Lung (tissue), 12 donors: Measurements from ENCODE around the gene GGTLC2. TPM values are rescaled to one million over a fixed set of nuclear protein-coding genes. Genes with fewer than 3 reads are reported as not detected.

Experiments
- ATAC-seq: fragments of 200-7000 bp; cut with Tn5 transposase; one replicate; pipeline ENCODE4 v1.9.1; 2020; ENCODE audit warnings: moderate number of reproducible peaks; ENCODE audit not compliant: insufficient read depth, low FRiP score
- DNase-seq, 3 donors: peaks; one replicate each; pipeline ENCODE4 v3.0.0-alpha.2; 2013 to 2017
- H3K27ac ChIP-seq, 2 donors: one replicate each; pipeline ENCODE4 v1.5.1; 2013; ENCODE audit warnings: mild to moderate bottlenecking in 2 of 2, moderate library complexity in 2 of 2, control low read depth in 1 of 2, inconsistent platforms in 1 of 2, low read depth in 1 of 2, low read length in 1 of 2
- H3K27me3 ChIP-seq, 3 donors: one replicate each; pipeline ENCODE4 v1.5.1; 2013; ENCODE audit warnings: low read length in 2 of 3; ENCODE audit not compliant: control insufficient read depth in 3 of 3, insufficient read depth in 3 of 3
- H3K36me3 ChIP-seq, 4 donors: one replicate each; pipeline ENCODE4 v1.5.1; 2013; ENCODE audit warnings: low read length in 4 of 4, mild to moderate bottlenecking in 1 of 4, moderate library complexity in 1 of 4; ENCODE audit not compliant: control insufficient read depth in 4 of 4, insufficient read depth in 4 of 4
- H3K4me1 ChIP-seq, 5 donors: one replicate each; pipeline ENCODE4 v1.5.1; 2013; ENCODE audit warnings: low read length in 5 of 5, mild to moderate bottlenecking in 2 of 5, moderate library complexity in 1 of 5; ENCODE audit not compliant: control insufficient read depth in 5 of 5, insufficient read depth in 5 of 5
- H3K4me3 ChIP-seq: one replicate; pipeline ENCODE4 v1.5.1; 2013; ENCODE audit warnings: mild to moderate bottlenecking, control low read depth, moderate library complexity
- H3K9ac ChIP-seq, 2 donors: one replicate each; pipeline ENCODE4 v1.5.1; 2013; ENCODE audit warnings: low read length in 2 of 2, control low read depth in 1 of 2; ENCODE audit not compliant: insufficient read depth in 1 of 2
- H3K9me3 ChIP-seq, 4 donors: one replicate each; pipeline ENCODE4 v1.5.1; 2013; ENCODE audit warnings: low read length in 3 of 4, mild to moderate bottlenecking in 1 of 4, moderate library complexity in 1 of 4; ENCODE audit not compliant: control insufficient read depth in 4 of 4, insufficient read depth in 3 of 4
- CTCF ChIP-seq: IDR thresholded peaks from 2 replicates; pipeline ENCODE4 v1.5.1; 2012; ENCODE audit warnings: mild to moderate bottlenecking; ENCODE audit errors: control extremely low read depth, extremely low read depth
- WGBS, 2 donors: extraction: QIAGEN DNeasy Blood & Tissue Kit; methylation state at CpG; one replicate each; pipeline ENCODE4 v1.1.7; 2013; 5-methylcytosine and 5-hydroxymethylcytosine counted together
- polyA plus RNA-seq, 2 donors: library from polyadenylated mRNA; stranded (reverse); fragments of 200-250 nt; gene quantifications; one replicate each; pipeline ENCODE4 v1.2.1, GENCODE V29; 2013
- total RNA-seq, 2 donors: library from RNA; depleted of rRNA in 1 of 2; stranded (reverse); fragments of >200 nt in 1 of 2; gene quantifications; one replicate each; pipeline ENCODE4 v1.2.1, GENCODE V29; 2014 to 2021
- donor health status: control.
- donor health status: control.
- donor health status: Bipolar disorder and iron deficiency.
- donor health status: healthy.
- donor health status: DM: yes; HTN: yes; CAD: no.

Gene GGTLC2
- total and polyA plus RNA-seq, 4 donors = 0.56 to 7.0 (median 0.80) TPM; not detected in 1

GRCh38 chr22:22689621-22690345 lies 45.4 kb downstream of the GGTLC2 start:
- H3K9ac ChIP-seq = no peak overlapping the region
- H3K4me1 ChIP-seq = peaks cover 0 to 2% (median 0%) of the 10 kb centered on the region in 5 donors
- H3K9me3 ChIP-seq = no peaks in the 10 kb centered on the region
- H3K36me3 ChIP-seq = no peaks in the 10 kb centered on the region
- 84 to 97% methylated on average over 4 of the region's 4 CpGs for WGBS, 2 donors
- no peak for ATAC-seq
- TF ChIP-seq CTCF = no peak
- H3K27ac ChIP-seq = no peak overlapping the region
- no peak for DNase-seq
- H3K4me3 ChIP-seq = no peak overlapping the region
- H3K27me3 ChIP-seq = no peaks in the 10 kb centered on the region

DNA sequence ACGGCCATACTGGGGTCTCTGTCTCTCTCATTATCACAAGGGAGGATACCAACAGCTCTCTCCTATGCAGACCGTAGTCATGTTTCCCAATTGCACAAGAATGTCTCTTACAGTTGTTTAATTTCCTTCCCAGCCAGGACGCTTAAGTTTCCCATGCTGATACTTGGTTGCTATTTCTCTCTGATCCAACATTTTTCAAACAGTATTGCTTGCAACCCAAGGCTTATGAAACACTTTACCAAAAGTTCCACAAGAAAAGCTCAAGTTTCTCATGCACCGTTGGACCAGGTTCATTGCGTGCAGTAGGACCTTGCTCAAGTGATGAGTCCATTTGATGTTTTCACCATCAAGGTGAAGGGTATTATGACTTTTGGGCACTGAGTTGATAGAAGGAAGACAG lies 46.6 kb downstream of the GGTLC2 start:
- H3K36me3 ChIP-seq = no peaks in the 10 kb centered on the region
- H3K27ac ChIP-seq = no peak overlapping the region
- no peaks in the 10 kb centered on the region for H3K27me3 ChIP-seq
- no peaks in the 10 kb centered on the region for H3K9me3 ChIP-seq
- no peak overlapping the region for H3K4me3 ChIP-seq
- WGBS, 2 donors = 38 to 63% methylated on average over 5 of the region's 5 CpGs
- ATAC-seq (no peak), DNase-seq (no peak)
- H3K4me1 ChIP-seq = peaks cover 0 to 2% (median 0%) of the 10 kb centered on the region in 5 donors
- TF ChIP-seq CTCF = no peak
- no peak overlapping the region for H3K9ac ChIP-seq

DNA sequence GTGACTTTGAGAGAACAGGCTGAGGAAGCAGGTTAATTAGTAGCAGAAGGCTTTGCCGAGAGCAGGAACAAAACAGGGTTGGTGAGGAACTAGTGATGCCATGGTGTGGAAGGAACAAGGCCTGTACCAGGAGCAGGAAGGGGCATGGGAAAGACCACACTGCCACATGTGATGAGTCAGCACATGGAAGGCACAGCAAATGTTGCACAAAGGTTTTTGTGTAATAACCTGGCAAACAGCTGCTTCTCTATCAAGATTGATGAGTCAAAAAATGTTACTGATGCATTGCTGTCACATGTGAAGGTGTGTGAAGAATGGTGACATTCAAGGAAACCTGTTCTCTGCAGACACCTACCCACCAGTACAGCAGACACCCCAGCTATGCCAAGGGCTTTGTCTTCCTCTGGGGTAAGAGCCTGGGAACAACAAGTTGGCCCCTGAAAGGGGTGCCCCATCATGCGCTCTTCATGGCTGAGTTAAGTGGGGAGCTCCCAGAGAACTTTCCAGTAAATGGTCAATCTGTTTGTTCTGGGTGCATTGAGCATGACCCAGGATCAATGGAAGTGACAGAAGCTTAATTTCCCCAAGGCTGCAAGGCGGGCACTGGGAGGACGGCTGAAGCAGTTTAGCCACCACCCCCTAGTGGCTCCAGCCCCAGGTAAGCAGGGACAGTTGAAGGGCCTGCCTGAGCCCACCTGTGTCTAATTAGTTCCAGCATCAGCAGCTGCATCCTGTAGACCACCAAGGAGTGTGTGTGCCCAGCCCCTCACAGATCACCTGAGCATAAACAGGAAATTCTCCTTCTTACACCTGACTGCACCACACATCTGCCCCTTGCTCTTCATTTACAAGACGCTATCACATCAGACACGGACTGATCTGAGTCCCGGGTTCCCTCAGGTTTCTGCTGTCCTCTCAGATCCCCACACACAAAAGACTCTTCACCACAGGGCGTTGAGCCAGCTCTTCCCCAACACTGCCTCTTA lies 47.6 kb downstream of the GGTLC2 start:
- no peak for ATAC-seq
- Histone ChIP-seq H3K4me3 (no peak overlapping the region), H3K27ac (no peak overlapping the region), H3K36me3 (no peaks in the 10 kb centered on the region), H3K4me1 (peaks cover 0 to 2% (median 0%) of the 10 kb centered on the region in 5 donors), H3K27me3 (no peaks in the 10 kb centered on the region), H3K9me3 (no peaks in the 10 kb centered on the region), H3K9ac (no peak overlapping the region)
- no peak for TF ChIP-seq CTCF
- DNase-seq = no peak
- WGBS, 2 donors = 80 to 82% methylated on average over 8 of the region's 8 CpGs
